OCI-M2 (cell line): Measurements from ENCODE around the gene DDX18.

Experiments used
- DNase-seq: peaks from one replicate; lab custom pipeline; 2025; ENCODE audit not compliant: unreplicated experiment; lab: John Stamatoyannopoulos, UW

The DDX18 gene

DNA sequence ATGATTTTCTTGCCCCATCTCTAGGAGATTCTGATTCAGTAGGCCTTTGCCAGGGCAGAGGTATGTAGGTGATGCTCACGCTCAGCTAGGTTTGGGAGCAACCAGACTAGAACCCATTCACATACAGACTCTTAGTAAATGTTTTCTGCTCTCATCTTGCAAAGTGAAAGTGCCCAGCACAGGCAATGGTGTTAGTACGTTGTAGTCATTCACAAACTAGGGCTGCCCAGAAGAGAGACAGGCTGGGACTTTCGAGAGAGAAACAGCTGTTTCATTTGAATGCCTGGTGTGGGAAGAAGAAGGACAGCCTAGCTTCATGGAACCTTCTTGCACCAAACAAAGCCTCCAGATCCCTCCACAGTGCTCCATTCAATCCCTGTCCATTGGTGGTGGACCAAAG, 19.4 kb downstream of the DDX18 start:
- no peak for DNase-seq

DNA sequence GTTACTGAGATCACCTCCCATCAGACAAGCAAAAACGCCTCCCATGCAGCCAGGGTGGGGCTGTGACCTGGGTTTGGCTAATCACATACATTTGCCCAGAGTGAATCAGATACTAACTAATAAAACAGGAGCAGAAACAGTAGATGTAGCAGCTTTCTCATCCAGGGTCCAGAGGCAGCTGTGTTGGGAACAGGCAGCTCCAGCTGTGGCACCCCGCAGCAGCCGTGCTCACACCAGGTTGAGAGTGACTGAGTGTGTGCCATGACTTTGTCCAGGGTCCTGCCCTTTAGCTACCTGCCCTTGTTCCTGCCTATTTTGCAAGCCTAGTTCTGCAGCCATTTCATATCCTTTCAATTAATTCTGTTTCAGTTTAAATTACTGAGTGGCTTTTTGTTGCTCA, 20.5 kb downstream of the DDX18 start:
- no peak for DNase-seq

DNA sequence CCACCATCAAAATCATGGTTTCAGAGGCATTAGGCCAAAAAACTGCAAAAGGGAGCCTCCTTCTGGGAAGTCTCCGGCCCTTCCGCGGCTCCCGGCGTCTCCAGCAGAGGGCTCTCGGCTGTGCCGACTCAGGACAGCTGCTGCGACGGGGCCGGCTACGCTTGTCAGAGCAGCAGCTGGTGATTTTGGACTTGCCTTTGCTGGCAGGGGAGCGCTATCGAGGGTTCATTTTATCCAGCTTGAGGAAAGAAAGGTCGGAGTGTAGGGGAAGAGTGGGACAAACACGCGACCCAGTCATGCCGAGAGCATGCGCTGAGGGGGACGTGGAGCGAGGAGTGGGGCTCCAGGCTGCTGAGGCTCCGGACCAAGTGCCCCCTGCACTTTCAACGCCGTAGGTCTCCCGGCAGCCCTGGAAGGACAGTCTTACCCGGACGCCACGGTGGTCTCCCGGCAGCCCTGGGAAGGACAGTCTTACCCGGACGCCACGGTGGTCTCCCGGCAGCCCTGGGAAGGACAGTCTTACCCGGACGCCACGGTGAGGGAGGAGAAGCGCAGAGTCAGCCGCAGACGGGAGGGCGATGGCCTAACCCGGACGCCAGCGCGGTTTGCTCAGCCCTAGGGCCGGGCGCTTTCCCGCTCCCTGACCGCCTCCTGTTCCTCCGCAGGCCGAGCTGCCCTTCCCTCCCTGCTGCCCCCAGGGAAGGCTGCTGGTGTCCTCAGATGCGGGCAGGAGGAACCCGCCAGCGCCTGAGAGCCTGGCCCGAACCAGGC, 21.7 kb downstream of the DDX18 start:
- no peak for DNase-seq

DNA sequence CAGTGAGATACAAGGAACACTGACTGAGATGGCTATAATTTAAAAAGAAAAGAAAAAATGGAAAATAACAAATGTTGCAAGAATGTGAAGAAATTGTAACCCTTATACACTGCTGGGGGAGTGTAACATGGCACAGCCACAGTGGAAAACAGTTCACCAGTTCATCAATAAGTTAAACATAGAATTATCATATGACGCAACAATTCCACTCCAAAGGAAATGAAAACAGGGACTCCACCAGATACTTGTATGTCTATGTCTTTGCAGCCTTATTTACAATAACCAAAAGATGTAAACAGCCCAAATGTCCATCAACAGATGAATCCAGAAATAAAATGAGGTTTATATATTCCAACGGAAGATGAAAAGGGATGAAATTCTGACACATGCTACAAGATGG, 30.8 kb downstream of the DDX18 start:
- DNase-seq: no peak

- DNase-seq: no peak
Measured at GRCh38 chr2:117850015-117850414, 35.5 kb downstream of the DDX18 start.

DNA sequence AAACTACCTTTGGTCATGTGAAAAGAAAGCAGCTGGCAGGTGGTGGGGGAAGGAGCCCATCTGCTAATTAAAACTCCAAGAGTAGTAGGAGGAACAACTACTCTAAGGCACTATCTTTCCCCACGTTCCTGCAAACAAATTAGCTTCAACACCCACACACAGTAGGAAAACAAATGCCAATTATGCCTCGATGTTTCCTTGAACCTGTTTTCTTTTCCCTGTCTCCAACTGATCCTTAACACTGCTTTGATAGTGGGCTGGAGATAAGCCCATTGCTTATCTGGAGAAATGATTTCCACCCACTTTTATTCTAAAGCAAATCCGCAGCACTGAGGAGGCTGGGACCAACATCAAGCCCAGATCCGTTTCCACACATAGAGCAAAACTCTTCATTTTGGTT, 36.0 kb downstream of the DDX18 start:
- no peak for DNase-seq

- no peak for DNase-seq
Measured at GRCh38 chr2:117851969-117852368, 37.5 kb downstream of the DDX18 start.

GRCh38 chr2:117853316-117853715, 38.8 kb downstream of the DDX18 start:
- no peak for DNase-seq

DNA sequence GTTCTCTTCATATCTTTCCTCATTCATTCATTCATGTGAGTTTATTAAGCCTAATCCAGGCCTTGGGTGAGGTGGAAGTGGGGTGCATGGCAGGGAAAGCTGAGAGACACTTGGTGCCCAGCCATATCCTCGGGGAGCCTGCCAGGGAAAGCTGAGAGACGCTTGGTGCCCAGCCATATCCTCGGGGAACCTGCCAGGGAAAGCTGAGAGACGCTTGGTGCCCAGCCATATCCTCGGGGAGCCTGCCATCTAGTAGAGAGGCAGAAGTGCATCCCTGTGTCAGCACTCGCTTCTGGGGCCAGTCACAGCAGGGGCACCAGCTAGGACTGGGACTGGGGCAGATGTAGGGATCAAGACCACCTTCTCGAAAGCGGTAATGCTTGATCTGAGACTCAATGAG, 39.4 kb downstream of the DDX18 start:
- DNase-seq: no peak

- DNase-seq: no peak
Measured at GRCh38 chr2:117854610-117855009, 40.1 kb downstream of the DDX18 start.

- no peak for DNase-seq
Measured at GRCh38 chr2:117855886-117856285, 41.4 kb downstream of the DDX18 start.

DNA sequence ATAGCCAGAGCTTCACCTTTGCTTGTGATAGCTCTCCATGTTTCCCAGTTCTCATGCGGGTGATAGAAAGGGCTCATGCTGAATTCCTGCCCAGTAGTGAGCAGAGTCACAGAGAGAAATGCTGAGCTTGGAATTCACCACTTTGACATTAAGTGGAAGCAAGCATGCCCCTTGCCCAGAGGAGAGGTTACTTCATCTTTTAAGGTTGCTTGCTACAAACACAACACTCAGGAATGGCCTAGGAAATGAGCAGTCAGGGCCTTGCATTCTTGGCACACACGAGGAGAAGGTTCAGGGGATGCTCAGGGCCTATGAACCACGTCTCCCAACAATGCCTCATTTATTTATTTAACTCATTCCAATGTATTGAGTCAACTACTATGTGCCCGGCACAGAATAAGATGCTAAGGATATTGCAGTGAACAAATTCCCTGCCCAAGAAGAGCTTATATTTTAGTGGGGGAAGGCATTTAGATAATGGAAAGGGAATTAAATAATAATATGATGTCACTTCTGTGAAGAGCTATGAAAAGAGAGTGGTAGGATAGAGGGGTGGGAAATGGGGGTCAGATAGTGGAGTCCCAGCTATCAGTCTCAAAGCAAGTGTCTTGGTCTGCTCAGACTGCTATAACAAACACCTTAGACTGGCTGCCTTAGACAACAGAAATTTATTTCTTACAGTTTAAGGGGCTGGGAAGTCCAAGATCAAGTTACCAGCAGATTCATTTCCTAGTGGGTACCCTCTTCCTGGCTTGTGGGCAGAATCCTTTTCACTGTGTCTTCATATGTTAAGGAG, 42.1 kb downstream of the DDX18 start:
- DNase-seq: no peak

DNA sequence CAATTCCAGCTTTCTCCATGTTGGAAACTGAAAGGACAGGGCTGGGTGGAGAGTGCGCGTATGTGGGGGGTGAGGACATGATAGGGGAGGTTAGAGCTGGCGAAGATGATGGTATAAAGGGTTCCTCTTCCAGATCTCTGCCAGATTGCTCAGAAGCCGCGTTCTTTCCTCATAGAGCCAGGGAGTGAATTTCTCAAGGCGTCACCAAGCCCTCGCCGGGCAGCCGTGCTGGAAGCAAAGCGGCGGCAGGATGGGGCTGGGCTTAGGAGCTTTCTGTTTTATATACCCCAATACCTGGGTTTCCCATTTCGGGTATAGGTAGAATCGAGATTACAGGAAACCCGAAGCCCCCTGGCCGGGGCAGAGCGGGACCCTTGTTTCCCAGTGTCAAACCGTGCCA, 43.8 kb downstream of the DDX18 start:
- DNase-seq: no peak

DNA sequence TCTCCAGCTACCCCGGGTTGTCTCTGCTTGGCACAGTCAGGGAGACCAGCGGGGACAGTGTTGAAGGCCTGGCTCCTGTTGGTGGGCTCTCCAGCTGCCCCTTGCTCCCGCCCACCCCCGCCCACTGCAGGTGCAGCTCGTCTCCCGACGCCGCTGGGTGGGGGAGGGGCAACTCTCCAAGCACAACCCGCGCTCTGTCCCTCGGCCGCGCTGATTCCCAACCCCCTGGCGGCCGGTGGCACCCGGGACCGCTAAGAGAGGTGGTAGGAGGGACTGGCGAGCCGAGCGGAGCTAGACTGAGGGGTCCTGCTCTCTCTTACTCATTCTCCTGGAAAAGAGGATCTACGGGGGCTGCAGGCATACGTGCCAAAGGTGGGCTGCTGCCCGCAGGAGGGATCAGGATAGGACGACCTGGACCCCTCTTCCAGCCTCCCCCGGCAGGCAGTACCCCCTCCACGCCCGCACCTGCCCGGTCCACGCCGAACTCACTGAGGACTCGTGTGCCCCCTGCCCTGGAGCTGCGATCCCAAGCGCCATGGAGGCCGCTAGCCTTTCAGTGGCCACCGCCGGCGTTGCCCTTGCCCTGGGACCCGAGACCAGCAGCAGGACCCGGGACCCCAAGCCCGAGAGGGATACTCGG, 44.5 kb downstream of the DDX18 start:
- no peak for DNase-seq

GRCh38 chr2:117859532-117859911, 45.0 kb downstream of the DDX18 start:
- DNase-seq: no peak

- DNase-seq: no peak
Measured at GRCh38 chr2:117859924-117860647, 45.6 kb downstream of the DDX18 start.

GRCh38 chr2:117862459-117862858, 48.0 kb downstream of the DDX18 start:
- DNase-seq: no peak

GRCh38 chr2:117875786-117876185, 61.3 kb downstream of the DDX18 start:
- no peak for DNase-seq

GRCh38 chr2:117879003-117879402, 64.5 kb downstream of the DDX18 start:
- DNase-seq: no peak
